ENCODE measurements around the gene ABCC1. TPM values are rescaled to one million over a fixed set of nuclear protein-coding genes. Genes with fewer than 3 reads are reported as not detected.

Gene ABCC1
- total RNA-seq, 1 donor from 2014 or later = 17.0 TPM

GRCh38 chr16:16118337-16118736 is 168.9 kb downstream of the ABCC1 start:
- Histone ChIP-seq H3K27me3 (ENCODE audit: low read depth) (no peaks in the 10 kb centered on the region), H3K4me1 (peaks cover 16% of the 10 kb centered on the region), H3K9me3 (replicated peaks) (peaks cover 16% of the 10 kb centered on the region), H3K36me3 (peaks cover 76% of the 10 kb centered on the region), H3K4me3 (no peak overlapping the region), H3K27ac (replicated peaks) (no peak overlapping the region)
- DNase-seq = no peak
- intact Hi-C loops (cut with micrococcal nuclease) = no loop called here
- TF ChIP-seq, protein P1, sequence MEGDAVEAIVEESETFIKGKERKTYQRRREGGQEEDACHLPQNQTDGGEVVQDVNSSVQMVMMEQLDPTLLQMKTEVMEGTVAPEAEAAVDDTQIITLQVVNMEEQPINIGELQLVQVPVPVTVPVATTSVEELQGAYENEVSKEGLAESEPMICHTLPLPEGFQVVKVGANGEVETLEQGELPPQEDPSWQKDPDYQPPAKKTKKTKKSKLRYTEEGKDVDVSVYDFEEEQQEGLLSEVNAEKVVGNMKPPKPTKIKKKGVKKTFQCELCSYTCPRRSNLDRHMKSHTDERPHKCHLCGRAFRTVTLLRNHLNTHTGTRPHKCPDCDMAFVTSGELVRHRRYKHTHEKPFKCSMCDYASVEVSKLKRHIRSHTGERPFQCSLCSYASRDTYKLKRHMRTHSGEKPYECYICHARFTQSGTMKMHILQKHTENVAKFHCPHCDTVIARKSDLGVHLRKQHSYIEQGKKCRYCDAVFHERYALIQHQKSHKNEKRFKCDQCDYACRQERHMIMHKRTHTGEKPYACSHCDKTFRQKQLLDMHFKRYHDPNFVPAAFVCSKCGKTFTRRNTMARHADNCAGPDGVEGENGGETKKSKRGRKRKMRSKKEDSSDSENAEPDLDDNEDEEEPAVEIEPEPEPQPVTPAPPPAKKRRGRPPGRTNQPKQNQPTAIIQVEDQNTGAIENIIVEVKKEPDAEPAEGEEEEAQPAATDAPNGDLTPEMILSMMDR (IDR thresholded peaks at IDR 0.05; ENCODE audit: borderline replicate concordance) = no peak

GRCh38 chr16:16120044-16120381 is 170.6 kb downstream of the ABCC1 start:
- no peak overlapping the region for H3K4me3 ChIP-seq
- TF ChIP-seq, protein P1 (IDR thresholded peaks at IDR 0.05; ENCODE audit: borderline replicate concordance) = no peak
- peak overlapping the region; percentile 54 for H3K27ac ChIP-seq (replicated peaks)
- peaks cover 74% of the 10 kb centered on the region for H3K36me3 ChIP-seq
- H3K27me3 ChIP-seq (ENCODE audit: low read depth) = no peaks in the 10 kb centered on the region
- peaks cover 23% of the 10 kb centered on the region for H3K9me3 ChIP-seq (replicated peaks)
- intact Hi-C loops (cut with micrococcal nuclease) = no loop called here
- H3K4me1 ChIP-seq = peaks cover 16% of the 10 kb centered on the region
- no peak for DNase-seq

DNA sequence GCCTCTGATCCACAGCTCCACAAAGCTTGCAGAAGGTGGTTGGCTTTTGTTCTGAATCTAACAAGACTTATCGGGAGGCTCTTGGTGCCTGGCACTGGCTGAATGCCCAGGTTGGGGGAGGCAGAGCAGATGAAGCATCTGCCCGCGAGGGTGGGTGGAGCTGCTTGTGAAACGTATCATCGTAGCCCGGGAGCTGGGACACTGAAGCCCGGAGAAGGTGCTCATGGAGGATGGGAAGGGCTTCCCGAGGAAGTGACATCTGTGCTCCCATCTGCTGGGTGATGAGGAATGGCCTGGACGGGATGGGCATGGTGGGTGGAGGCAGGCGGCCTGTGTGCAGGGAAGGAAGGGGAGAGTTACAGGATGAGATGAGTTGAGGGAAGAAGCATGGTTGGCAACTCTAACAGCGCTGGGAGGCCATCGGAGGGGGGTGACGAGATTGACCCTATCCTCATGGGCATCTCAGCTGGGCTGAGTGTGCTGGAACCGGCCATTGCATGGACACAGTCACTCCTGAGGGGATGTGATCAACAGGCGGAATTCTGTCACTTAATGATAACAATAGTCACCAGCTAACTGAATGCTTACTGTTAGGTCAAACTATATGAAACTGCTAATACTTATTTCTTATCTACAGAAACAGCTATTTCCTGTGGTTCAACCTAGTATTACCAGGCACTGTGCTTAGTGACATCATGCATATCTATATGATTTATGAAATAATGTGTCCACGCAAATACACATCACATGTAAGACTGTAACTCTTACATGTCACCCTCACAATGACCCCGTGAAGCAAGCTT is 171.2 kb downstream of the ABCC1 start:
- intact Hi-C loops (cut with micrococcal nuclease) = no loop called here
- Histone ChIP-seq H3K9me3 (replicated peaks) (peaks cover 29% of the 10 kb centered on the region), H3K27ac (replicated peaks) (peak overlapping the region; percentile 54), H3K36me3 (peaks cover 74% of the 10 kb centered on the region), H3K27me3 (ENCODE audit: low read depth) (no peaks in the 10 kb centered on the region), H3K4me3 (no peak overlapping the region), H3K4me1 (peaks cover 16% of the 10 kb centered on the region)
- TF ChIP-seq, protein P1 (IDR thresholded peaks at IDR 0.05; ENCODE audit: borderline replicate concordance) = no peak
- peak; percentile 64 for DNase-seq

DNA sequence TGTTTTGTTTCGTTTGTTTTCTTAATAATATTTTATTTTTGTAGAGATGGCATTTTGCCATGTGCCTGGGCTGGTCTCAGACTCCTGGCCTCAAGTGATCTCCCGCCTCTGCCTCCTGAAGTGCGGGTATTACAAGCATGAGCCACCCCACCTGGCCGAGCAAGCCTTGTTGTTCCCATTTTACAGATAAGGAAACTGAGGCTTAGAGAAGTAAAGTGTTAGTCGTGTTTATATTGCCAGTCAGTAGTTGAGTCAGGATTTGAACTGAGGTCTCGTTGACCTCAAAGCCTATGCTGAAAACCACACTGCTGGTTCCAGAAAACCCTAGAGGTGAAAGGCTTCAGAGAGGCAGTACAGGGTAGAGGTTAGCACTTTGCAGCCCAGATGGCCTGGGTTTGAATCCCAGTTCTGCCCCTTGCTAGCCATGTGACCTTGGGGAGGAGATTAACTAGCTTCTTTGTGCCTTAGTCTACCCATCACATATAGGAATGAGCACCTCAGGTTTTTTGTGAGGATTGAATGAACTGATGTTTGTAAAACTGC is 171.8 kb downstream of the ABCC1 start:
- TF ChIP-seq, protein P1 (IDR thresholded peaks at IDR 0.05; ENCODE audit: borderline replicate concordance) = no peak
- peaks cover 74% of the 10 kb centered on the region for H3K36me3 ChIP-seq
- no peak overlapping the region for H3K27ac ChIP-seq (replicated peaks)
- H3K9me3 ChIP-seq (replicated peaks) = peaks cover 29% of the 10 kb centered on the region
- intact Hi-C loops (cut with micrococcal nuclease) = no loop called here
- no peak overlapping the region for H3K4me3 ChIP-seq
- DNase-seq = no peak
- no peaks in the 10 kb centered on the region for H3K27me3 ChIP-seq (ENCODE audit: low read depth)
- peaks cover 16% of the 10 kb centered on the region for H3K4me1 ChIP-seq

DNA sequence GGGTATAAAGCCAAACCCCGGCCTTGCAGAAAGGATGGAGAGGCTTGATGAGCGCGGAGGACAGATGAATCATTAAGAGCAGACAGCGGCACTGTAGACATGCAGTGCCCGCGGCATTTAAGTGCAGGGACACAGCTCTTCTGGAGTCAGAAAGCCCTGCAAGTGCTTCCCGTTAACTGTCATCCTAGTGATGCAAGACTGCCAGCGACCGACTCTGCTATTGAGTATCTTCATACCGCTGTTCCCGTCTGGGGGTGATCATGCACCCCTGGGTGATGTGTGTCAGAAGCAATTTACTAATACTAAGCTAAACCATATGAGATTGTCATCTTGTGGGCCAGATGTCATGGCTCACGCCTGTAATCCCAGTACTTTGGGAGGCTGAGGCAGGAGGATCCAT is 172.8 kb downstream of the ABCC1 start:
- intact Hi-C loops (cut with micrococcal nuclease) = no loop called here

More for the DNA sequence above, 172.8 kb downstream of the ABCC1 start:
- peaks cover 72% of the 10 kb centered on the region for H3K36me3 ChIP-seq
- peaks cover 29% of the 10 kb centered on the region for H3K9me3 ChIP-seq (replicated peaks)
- no peak overlapping the region for H3K4me3 ChIP-seq
- DNase-seq = no peak
- TF ChIP-seq, protein P1 (IDR thresholded peaks at IDR 0.05; ENCODE audit: borderline replicate concordance) = no peak
- H3K27me3 ChIP-seq (ENCODE audit: low read depth) = no peaks in the 10 kb centered on the region
- no peak overlapping the region for H3K27ac ChIP-seq (replicated peaks)
- peaks cover 16% of the 10 kb centered on the region for H3K4me1 ChIP-seq

All from left ventricle myocardium inferior (tissue), 1 donor.